ENCODE measurements around the gene FOLR1.
"Not testable (repeated sequence)": the region's sequence is repeated elsewhere in the genome, so short reads cannot be mapped to it uniquely, and the experiment has no call there.

Gene FOLR1

DNA sequence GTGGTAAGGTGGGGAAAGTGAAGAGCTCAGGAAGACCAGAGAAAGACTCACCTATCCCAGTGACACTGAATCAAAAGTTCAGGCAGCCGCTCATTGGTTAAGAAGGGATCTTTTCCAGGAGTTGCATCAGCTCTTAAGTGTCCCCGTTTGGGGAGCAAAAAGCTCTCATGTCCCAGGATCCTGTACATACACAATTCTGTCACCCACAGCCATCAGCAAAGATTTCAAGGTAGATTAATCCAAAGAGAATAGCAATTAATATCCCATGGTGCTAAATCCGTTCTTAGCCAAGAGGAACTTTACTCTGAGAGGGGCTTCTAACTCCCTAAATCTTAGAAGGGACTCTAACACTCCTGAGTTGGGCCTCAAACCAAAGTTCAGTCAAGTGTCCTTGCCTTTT lies 37.1 kb upstream of the FOLR1 start:
- no peak for DNase-seq
- Histone ChIP-seq H3K27me3 (peaks cover 0 to 18% of the 10 kb centered on the region in 2 donors), H3K4me1 (no peaks in the 10 kb centered on the region), H3K36me3 (no peaks in the 10 kb centered on the region), H3K9me3 (no peaks in the 10 kb centered on the region), H3K4me3 (no peak overlapping the region), H3K27ac (no peak overlapping the region)
- TF ChIP-seq, protein P1, sequence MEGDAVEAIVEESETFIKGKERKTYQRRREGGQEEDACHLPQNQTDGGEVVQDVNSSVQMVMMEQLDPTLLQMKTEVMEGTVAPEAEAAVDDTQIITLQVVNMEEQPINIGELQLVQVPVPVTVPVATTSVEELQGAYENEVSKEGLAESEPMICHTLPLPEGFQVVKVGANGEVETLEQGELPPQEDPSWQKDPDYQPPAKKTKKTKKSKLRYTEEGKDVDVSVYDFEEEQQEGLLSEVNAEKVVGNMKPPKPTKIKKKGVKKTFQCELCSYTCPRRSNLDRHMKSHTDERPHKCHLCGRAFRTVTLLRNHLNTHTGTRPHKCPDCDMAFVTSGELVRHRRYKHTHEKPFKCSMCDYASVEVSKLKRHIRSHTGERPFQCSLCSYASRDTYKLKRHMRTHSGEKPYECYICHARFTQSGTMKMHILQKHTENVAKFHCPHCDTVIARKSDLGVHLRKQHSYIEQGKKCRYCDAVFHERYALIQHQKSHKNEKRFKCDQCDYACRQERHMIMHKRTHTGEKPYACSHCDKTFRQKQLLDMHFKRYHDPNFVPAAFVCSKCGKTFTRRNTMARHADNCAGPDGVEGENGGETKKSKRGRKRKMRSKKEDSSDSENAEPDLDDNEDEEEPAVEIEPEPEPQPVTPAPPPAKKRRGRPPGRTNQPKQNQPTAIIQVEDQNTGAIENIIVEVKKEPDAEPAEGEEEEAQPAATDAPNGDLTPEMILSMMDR (IDR thresholded peaks at IDR 0.05), result no peak
- intact Hi-C loops (cut with DNase I; ENCODE audit: low total_unique reads), result no loop called here

DNA sequence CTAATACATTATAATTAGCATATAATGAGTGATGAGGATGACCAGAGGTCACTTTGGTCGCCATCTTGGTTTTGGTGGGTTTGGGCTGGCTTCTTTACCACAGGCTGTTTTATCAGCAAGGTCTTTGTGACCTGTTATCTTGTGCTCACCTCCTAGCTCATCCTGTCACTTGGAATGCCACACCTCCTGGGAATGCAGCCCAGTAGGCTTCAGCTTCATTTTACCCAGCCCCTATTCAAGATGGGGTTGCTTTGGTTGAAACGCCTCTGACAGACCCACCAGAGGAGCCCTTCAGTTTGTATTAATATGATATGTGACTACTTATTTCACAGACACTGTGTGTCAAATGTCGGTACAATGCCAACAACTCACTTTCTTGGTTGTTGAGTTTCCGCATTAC lies 36.2 kb upstream of the FOLR1 start:
- H3K9me3 ChIP-seq, result no peaks in the 10 kb centered on the region
- no peak for DNase-seq
- no peak overlapping the region for H3K27ac ChIP-seq
- peaks cover 0 to 22% of the 10 kb centered on the region in 2 donors for H3K27me3 ChIP-seq
- H3K36me3 ChIP-seq, result no peaks in the 10 kb centered on the region
- intact Hi-C loops (cut with DNase I; ENCODE audit: low total_unique reads), result no loop called here
- TF ChIP-seq, protein P1 (IDR thresholded peaks at IDR 0.05), result no peak
- no peaks in the 10 kb centered on the region for H3K4me1 ChIP-seq
- no peak overlapping the region for H3K4me3 ChIP-seq

DNA sequence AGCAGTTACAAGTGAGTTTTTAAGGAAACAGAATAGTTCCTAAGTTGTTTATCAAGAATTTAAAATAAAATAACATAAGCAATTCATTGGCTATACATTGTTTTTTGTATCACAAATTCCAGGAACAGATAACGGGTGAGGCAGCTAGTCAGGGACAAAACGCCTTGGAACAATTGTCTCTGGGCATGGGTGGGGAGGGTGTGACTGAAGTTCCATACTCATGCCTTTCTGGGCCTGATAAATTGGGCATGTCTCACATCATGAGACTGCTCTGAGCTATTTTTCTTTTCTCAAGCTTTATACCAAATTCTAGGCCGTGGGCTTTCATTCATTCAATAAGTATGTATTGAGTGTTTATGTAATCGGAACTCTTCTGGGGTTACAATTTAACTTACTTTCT lies 34.8 kb upstream of the FOLR1 start:
- no peak overlapping the region for H3K4me3 ChIP-seq
- H3K9me3 ChIP-seq, result no peaks in the 10 kb centered on the region
- no peaks in the 10 kb centered on the region for H3K4me1 ChIP-seq
- H3K27me3 ChIP-seq, result peaks cover 0 to 23% of the 10 kb centered on the region in 2 donors
- intact Hi-C loops (cut with DNase I; ENCODE audit: low total_unique reads), result no loop called here
- no peaks in the 10 kb centered on the region for H3K36me3 ChIP-seq
- TF ChIP-seq, protein P1 (IDR thresholded peaks at IDR 0.05), result no peak
- DNase-seq, result no peak
- no peak overlapping the region for H3K27ac ChIP-seq

DNA sequence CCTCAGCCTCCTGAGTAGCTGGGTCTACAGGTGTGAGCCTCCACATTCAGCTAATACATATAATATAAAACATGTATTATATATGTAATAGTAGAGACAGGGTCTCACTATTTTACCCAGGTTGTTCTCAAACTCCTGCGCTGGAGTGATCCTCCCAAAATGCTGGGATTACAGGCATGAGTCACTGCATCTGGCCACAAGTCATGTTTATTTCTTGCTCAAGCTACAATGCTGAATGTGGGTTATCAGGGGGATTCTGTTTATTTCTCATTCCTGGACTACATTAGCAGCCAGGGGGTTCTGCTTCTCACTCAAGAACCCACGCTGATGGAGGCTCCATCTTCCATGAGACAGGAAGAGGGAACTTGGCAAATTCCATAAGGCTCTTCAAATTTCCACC lies 31.6 kb upstream of the FOLR1 start:
- TF ChIP-seq, protein P1 (IDR thresholded peaks at IDR 0.05), result no peak
- H3K9me3 ChIP-seq, result no peaks in the 10 kb centered on the region
- intact Hi-C loops (cut with DNase I; ENCODE audit: low total_unique reads), result no loop called here

GRCh38 chr11:72162891-72163492 lies 28.9 kb upstream of the FOLR1 start:
- Histone ChIP-seq H3K27me3 (peaks cover 0 to 22% of the 10 kb centered on the region in 2 donors), H3K4me3 (no peak overlapping the region), H3K27ac (no peak overlapping the region), H3K36me3 (no peaks in the 10 kb centered on the region), H3K4me1 (no peaks in the 10 kb centered on the region), H3K9me3 (no peaks in the 10 kb centered on the region)
- intact Hi-C loops (cut with DNase I; ENCODE audit: low total_unique reads), result no loop called here
- no peak for DNase-seq
- TF ChIP-seq, protein P1 (IDR thresholded peaks at IDR 0.05), result no peak

More for the DNA sequence above, 31.6 kb upstream of the FOLR1 start:
- no peak for DNase-seq
- H3K4me1 ChIP-seq, result no peaks in the 10 kb centered on the region
- H3K36me3 ChIP-seq, result no peaks in the 10 kb centered on the region
- no peak overlapping the region for H3K27ac ChIP-seq
- peaks cover 0 to 22% of the 10 kb centered on the region in 2 donors for H3K27me3 ChIP-seq
- no peak overlapping the region for H3K4me3 ChIP-seq

DNA sequence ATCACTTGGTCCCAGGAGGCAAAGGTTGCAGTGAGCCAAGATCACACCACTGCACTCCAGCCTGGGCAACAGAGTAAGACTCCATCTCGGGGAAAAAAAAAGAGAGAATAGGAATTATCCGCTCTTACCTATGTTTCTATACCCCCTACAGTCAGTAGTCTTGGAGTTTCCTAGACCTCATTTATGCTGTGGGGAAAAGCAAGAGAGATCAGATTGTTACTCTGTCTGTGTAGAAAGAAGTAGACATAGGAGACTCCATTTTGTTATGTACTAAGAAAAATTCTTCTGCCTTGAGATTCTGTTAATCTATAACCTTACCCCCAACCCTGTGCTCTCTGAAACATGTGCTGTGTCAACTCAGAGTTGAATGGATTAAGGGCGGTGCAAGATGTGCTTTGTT lies 27.8 kb upstream of the FOLR1 start:
- H3K9me3 ChIP-seq; H3K4me3 ChIP-seq; H3K36me3 ChIP-seq; H3K27ac ChIP-seq; intact Hi-C loops (cut with DNase I; ENCODE audit: low total_unique reads); H3K4me1 ChIP-seq; DNase-seq: not testable (repeated sequence)
- H3K27me3 ChIP-seq, result peaks cover 0 to 14% of the 10 kb centered on the region in 2 donors

- intact Hi-C loops (cut with DNase I; ENCODE audit: low total_unique reads); DNase-seq; H3K4me1 ChIP-seq; H3K36me3 ChIP-seq; H3K4me3 ChIP-seq; H3K27ac ChIP-seq; H3K9me3 ChIP-seq; H3K27me3 ChIP-seq: not testable (repeated sequence)
Measured at GRCh38 chr11:72169046-72169555, 22.8 kb upstream of the FOLR1 start.

DNA sequence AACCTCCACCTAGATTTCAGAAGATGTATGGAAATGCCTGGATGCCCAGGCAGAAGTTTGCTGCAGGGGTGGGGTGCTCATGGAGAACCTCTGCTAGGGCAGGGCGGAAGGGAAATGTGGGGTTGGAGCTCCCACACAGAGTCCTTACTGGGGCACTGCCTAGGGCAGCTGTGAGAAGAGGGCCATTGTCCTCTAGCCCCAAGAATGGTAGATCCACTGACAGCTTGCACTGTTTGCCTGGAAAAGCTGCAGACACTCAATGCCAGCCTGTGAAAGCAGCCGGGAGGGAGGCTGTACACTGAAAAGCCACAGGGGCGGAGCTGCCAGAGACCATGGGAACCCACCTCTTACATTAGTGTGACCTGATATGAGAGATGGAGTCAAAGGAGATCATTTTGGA lies 22.2 kb upstream of the FOLR1 start:
- H3K4me3 ChIP-seq; DNase-seq; H3K4me1 ChIP-seq; H3K27me3 ChIP-seq; H3K36me3 ChIP-seq; H3K27ac ChIP-seq; H3K9me3 ChIP-seq; intact Hi-C loops (cut with DNase I; ENCODE audit: low total_unique reads): not testable (repeated sequence)

GRCh38 chr11:72172043-72172442 lies 19.9 kb upstream of the FOLR1 start:
- DNase-seq; H3K4me1 ChIP-seq; H3K27ac ChIP-seq; H3K27me3 ChIP-seq; intact Hi-C loops (cut with DNase I; ENCODE audit: low total_unique reads); H3K9me3 ChIP-seq; H3K4me3 ChIP-seq; H3K36me3 ChIP-seq: not testable (repeated sequence)
